PC-3 (cell line): Measurements from ENCODE around the gene ALG14.

Source experiments
- EZH2 ChIP-seq: fragments of 300-600 bp; sonication (generic); IDR thresholded peaks from one replicate; pipeline ENCODE4 v1.6.1; 2017; ENCODE audit warnings: antibody characterized with exemption, mild to moderate bottlenecking, low read length; ENCODE audit not compliant: unreplicated experiment
- EZH2phosphoT487 ChIP-seq: fragments of 300-600 bp; sonication (generic); IDR thresholded peaks from 2 replicates; pipeline ENCODE4 v1.6.1; 2018; ENCODE audit warnings: mild to moderate bottlenecking, antibody characterized with exemption, low read length, borderline replicate concordance
- TF ChIP-seq, protein P1 (sequence below): fragments of 300-600 bp; sonication (generic); conservative IDR thresholded peaks from 2 replicates; pipeline ENCODE4 v1.5.1; 2017; ENCODE audit warnings: antibody characterized with exemption, low read depth, mild to moderate bottlenecking, low read length

DNA sequence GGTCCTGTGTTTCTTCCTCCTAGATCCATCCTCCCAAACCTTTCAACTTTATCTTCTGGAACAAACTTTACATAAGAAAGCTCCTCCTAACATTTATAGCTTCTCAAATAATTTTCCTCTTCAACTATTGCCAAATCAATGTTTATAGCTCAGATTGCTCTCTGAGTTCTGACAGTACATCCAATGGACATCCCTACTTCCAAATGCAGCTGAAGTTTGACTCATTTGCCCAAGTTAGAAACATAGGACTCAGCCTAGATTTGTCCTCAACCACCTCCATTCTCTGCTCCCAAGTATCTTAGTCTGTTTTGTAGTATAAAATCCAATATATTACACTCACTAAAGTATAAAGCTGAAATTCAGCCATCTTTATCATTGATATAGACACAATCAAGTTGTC, 62.6 kb downstream of the ALG14 start:
- TF ChIP-seq, protein P1, sequence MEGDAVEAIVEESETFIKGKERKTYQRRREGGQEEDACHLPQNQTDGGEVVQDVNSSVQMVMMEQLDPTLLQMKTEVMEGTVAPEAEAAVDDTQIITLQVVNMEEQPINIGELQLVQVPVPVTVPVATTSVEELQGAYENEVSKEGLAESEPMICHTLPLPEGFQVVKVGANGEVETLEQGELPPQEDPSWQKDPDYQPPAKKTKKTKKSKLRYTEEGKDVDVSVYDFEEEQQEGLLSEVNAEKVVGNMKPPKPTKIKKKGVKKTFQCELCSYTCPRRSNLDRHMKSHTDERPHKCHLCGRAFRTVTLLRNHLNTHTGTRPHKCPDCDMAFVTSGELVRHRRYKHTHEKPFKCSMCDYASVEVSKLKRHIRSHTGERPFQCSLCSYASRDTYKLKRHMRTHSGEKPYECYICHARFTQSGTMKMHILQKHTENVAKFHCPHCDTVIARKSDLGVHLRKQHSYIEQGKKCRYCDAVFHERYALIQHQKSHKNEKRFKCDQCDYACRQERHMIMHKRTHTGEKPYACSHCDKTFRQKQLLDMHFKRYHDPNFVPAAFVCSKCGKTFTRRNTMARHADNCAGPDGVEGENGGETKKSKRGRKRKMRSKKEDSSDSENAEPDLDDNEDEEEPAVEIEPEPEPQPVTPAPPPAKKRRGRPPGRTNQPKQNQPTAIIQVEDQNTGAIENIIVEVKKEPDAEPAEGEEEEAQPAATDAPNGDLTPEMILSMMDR, result no peak
- TF ChIP-seq EZH2phosphoT487 (no peak), EZH2 (no peak)
